K562 (cell line): ENCODE data around the gene DIAPH3.

Experiments used
- JUN ChIP-seq, 2 experiments: sonication (generic) in 1 of 2; formaldehyde crosslinking in 1 of 2; IDR thresholded peaks; 2 replicates each; pipeline versions ENCODE4 v1.6.1 to v1.8.0; 2012 to 2022; ENCODE audit warnings: borderline replicate concordance in 2 of 2, mild to moderate bottlenecking in 2 of 2, improper control_type of control experiment in 1 of 2, low read depth in 1 of 2, low read length in 1 of 2, missing genetic modification reagents in 1 of 2
- MAX ChIP-seq: sonication (generic); formaldehyde crosslinking; IDR thresholded peaks from 2 replicates; pipeline ENCODE4 v1.9.0; 2022; ENCODE audit warnings: mild to moderate bottlenecking, missing genetic modification reagents
- POLR2A ChIP-seq: fragments of 450-650 bp; conservative IDR thresholded peaks from 2 replicates; pipeline ENCODE4 v1.6.1; 2016
- RB1 ChIP-seq: fragments of 450-650 bp; IDR thresholded peaks from 2 replicates; pipeline ENCODE4 v1.6.1; 2017; ENCODE audit warnings: low read depth, mild to moderate bottlenecking
- REST ChIP-seq, 2 experiments: fragments of 450-650 bp; formaldehyde crosslinking in 1 of 2; IDR thresholded peaks; 2 replicates each; pipeline versions ENCODE4 v1.4.0 to v1.6.1; 2014 to 2020; ENCODE audit warnings: mild to moderate bottlenecking in 2 of 2, borderline replicate concordance in 1 of 2, low read depth in 1 of 2
- ZBTB1 ChIP-seq: sonication (generic); formaldehyde crosslinking; IDR thresholded peaks from 2 replicates; pipeline ENCODE4 v1.8.1; 2023; ENCODE audit warnings: missing genetic modification reagents, low read depth, mild to moderate bottlenecking, borderline replicate concordance
- ZNF239 ChIP-seq: fragments of 250-450 bp; sonication (Bioruptor Pico); IDR thresholded peaks from 2 replicates; pipeline ENCODE4 v1.4.0; 2020; ENCODE audit warnings: mild to moderate bottlenecking
- ZNF764 ChIP-seq: fragments of 250-450 bp; sonication (Bioruptor Pico); IDR thresholded peaks from 2 replicates; pipeline ENCODE4 v1.4.0; 2020; ENCODE audit warnings: low read depth, mild to moderate bottlenecking, moderate library complexity

- TF ChIP-seq ZBTB1 (CRISPR knock-in tag): no peak
- no peak for TF ChIP-seq JUN (IDR thresholded peaks at IDR 0.05; ENCODE audit: borderline replicate concordance, low read depth, low read length)
- TF ChIP-seq JUN (CRISPR knock-in tag; IDR thresholded peaks at IDR 0.05; ENCODE audit: borderline replicate concordance): no peak
- no peak for TF ChIP-seq REST (IDR thresholded peaks at IDR 0.05; ENCODE audit: borderline replicate concordance)
- no peak for TF ChIP-seq REST (CRISPR knock-in tag; IDR thresholded peaks at IDR 0.05; ENCODE audit: low read depth)
- TF ChIP-seq ZNF764 (CRISPR knock-in tag): no peak
- TF ChIP-seq MAX: no peak
- no peak for TF ChIP-seq RB1
- TF ChIP-seq POLR2A: no peak
- no peak for TF ChIP-seq ZNF239 (CRISPR knock-in tag)
Measured at GRCh38 chr13:60118696-60119400, 44.9 kb downstream of the DIAPH3 start.
